D341Med (cell line): ENCODE results near the gene FZD7.
A peak's percentile ranks its signal among the peaks of the same experiment; 100 is the strongest.

Experiments
- DNase-seq: peaks from one replicate; pipeline ENCODE4 v3.0.0; 2012; ENCODE audit warnings: low spot score

FZD7 gene

GRCh38 chr2:202067589-202067988 is 33.9 kb downstream of the FZD7 start:
- no peak for DNase-seq

DNA sequence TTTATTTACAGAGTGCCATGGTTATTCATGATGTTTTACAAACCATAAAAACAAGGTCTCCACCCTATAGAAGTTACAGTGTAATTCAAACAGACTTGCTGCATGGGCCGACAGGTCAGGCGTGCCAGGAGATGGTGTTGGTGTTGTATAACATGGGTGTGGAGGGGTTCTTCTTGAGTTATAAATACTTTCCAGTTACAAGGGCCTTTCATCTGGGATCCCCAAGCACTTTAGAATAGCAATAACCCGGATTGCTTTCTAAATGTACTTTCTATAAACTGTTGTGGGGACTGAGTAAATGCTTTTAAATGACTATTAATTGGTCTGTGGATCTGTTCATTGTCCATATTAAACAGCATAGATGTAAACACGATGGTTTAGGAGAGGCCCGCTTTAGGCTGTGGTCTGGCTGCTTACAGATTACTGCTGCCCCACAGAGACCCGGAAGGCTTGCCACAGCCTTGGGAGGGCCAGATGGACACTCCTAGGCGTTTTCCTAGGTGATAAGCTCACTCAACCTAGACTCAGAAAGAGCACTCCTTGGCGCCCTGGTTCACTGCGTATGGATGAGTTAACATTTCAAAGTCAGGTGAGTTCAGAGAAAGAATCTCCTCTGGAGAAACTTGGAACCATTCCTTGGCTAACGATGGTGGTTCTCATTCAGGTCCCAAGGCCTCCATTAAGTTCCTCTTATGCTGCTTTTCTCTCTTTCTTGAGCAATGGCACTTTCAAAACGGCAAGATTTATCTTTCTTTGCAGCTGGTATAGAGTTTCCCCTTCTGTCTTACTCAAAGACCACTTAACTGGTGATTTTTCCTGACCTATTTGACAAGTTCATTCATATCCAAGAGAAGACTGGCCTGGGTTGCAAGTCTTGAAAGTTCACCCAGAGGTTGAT is 35.8 kb downstream of the FZD7 start:
- DNase-seq: no peak

DNA sequence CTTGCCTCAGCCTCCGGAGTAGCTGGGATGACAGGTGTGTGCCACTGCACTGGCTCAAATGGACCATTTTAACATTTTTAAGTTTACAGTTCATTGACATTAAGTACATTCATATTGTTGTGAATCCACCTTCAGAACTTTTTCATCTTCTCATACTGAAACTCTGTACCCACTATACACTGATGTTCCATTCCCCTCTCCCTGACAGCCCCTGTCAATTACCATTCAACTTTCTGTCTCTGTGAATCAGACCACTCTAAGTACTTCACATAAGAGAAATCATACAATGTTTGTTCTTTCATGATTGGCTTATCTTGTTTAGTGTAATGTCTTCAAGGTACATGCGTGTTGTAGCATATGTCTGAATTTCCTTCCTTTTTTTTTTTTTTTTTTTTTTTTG is 37.5 kb downstream of the FZD7 start:
- DNase-seq: no peak

DNA sequence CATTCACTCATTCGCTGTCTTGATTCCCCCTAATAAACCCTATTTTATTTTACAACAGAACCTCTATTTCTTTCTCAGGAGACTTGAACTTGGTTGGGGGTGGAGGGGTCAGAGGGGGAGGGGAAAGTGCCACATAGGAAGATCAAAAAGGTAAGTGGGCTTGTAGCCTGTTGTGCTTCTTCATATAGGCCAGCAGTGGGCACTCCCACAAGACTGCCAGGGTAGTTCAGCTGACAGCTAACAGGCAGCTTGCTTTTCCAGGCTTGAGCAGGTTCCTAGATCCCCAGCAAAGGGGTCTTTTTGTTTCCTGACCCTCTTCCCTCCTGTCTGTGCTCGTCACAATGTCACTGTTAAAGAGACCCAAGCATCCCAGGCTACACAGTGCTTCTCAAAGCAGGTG is 38.6 kb downstream of the FZD7 start:
- peak; percentile 66 for DNase-seq

DNA sequence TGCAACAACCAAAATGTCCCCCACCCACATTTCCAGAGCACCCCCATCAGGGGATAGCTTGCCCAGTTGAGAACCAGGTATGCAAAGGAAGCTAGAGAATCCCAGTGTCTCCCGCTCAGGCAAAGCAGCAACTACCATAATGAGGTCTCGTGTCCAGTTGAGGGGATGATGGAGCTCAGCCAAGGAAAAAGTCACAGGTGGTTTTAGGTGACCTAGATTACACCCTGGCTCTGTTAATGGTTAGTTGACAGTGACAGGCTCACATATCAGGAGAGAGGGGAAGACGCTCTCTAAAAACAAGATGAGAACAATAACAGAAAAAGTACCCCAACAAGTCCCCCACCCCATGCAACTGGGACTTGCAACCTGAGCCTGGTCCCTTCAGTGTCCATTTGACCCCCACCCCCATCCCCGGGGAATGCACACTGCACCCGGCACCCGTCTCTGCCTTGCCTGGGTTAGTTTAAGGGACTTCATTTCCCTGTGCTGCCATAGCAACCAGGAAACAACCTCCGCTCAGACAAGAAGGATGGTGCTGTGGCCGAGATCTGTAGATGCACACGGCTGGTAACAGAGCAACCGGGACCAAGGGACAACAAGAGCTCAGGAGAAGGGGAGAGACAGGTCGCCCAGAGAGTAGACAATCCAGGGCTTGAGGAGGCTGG is 39.2 kb downstream of the FZD7 start, which contains the start of gene KIAA2012:
Gene KIAA2012, plus strand, starts transcription at position 519 of the 665 bp plus-strand sequence. CDS start 373 bp downstream, outside the sequence.
- no peak for DNase-seq

DNA sequence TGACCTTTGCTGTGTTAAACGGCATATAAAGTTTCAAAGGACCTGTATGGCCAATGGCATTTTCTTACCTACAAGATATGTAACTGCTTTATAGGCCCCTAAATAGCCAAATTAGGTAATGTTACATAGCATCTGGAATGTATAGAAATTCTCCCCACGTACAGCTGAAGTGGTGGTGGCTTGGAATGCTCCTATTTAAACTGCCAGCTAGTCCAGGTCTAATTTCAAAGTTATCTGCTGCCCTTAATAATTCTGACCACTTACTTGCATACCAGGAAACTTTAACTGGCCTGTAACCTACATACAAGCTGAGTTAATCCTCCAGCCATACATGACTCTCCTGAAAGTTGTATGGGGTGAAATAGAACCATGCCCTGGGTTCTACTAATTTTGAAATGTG is 40.7 kb downstream of the FZD7 start:
- no peak for DNase-seq

- DNase-seq: no peak
These were observed 45.7 kb downstream of the FZD7 start for GRCh38 chr2:202079310-202079709.

GRCh38 chr2:202084265-202084664 is 50.6 kb downstream of the FZD7 start:
- no peak for DNase-seq
